Neural cell (in vitro differentiated cells): Measurements from ENCODE around the gene TTC39B. TPM values are rescaled to one million over a fixed set of nuclear protein-coding genes. Genes with fewer than 3 reads are reported as not detected.

Experiments
- H2AFZ ChIP-seq: fragments of 200-600, 300-800 bp; sonication (generic), shearing (Covaris generic); 2 replicates; pipeline ENCODE4 v1.6.0; 2014; ENCODE audit warnings: low read depth, mild to moderate bottlenecking, antibody characterized with exemption, low read length, moderate library complexity
- H3F3A ChIP-seq: fragments of 200-600 bp; shearing (Covaris generic); 2 replicates; pipeline ENCODE4 v1.6.1; 2016; ENCODE audit warnings: mild to moderate bottlenecking, moderate library complexity, mixed read lengths, antibody characterized with exemption, low read length; ENCODE audit not compliant: insufficient read depth, poor library complexity, severe bottlenecking
- H3K27ac ChIP-seq: fragments of 200-600, 300-800 bp; sonication (generic), shearing (Covaris generic); 2 replicates; pipeline ENCODE4 v1.5.1; 2014; ENCODE audit warnings: mild to moderate bottlenecking, low read length, moderate library complexity
- H3K27me3 ChIP-seq: fragments of 300-800, 200-600 bp; sonication (generic), shearing (Covaris generic); 2 replicates; pipeline ENCODE4 v1.6.0; 2014; ENCODE audit warnings: mild to moderate bottlenecking, low read depth, low read length, moderate library complexity; ENCODE audit not compliant: insufficient read depth
- H3K36me3 ChIP-seq: fragments of 300-800, 200-600 bp; sonication (generic), shearing (Covaris generic); 2 replicates; pipeline ENCODE4 v1.5.1; 2014; ENCODE audit warnings: mild to moderate bottlenecking, antibody characterized with exemption, low read length, moderate library complexity; ENCODE audit not compliant: insufficient read depth
- H3K4me2 ChIP-seq: fragments of 300-800, 200-600 bp; sonication (generic), shearing (Covaris generic); 2 replicates; pipeline ENCODE4 v1.6.0; 2014; ENCODE audit warnings: mild to moderate bottlenecking, low read length
- H3K4me3 ChIP-seq: fragments of 300-800, 200-600 bp; sonication (generic), shearing (Covaris generic); 2 replicates; pipeline ENCODE4 v1.5.1; 2014; ENCODE audit warnings: mild to moderate bottlenecking, low read length, moderate library complexity
- H3K79me2 ChIP-seq: fragments of 200-600 bp; shearing (Covaris generic); replicated peaks from 2 replicates; pipeline ENCODE4 v1.6.0; 2014; ENCODE audit warnings: mild to moderate bottlenecking, low read length, moderate library complexity; ENCODE audit not compliant: insufficient read depth
- H3K9ac ChIP-seq: fragments of 300-800, 200-600 bp; sonication (generic), shearing (Covaris generic); 2 replicates; pipeline ENCODE4 v1.6.1; 2016; ENCODE audit warnings: mild to moderate bottlenecking, low read length, mixed read lengths
- H3K9me2 ChIP-seq: fragments of 200-600 bp; shearing (Covaris generic); 2 replicates; pipeline ENCODE4 v1.6.1; 2016; ENCODE audit warnings: mild to moderate bottlenecking, low read length, mixed read lengths; ENCODE audit not compliant: insufficient read depth
- H3K9me3 ChIP-seq: fragments of 200-600, 300-800 bp; sonication (generic), shearing (Covaris generic); 2 replicates; pipeline ENCODE4 v1.6.1; 2016; ENCODE audit warnings: mild to moderate bottlenecking, mixed run types, low read length, moderate library complexity, mixed read lengths
- H4K20me1 ChIP-seq: fragments of 200-600 bp; shearing (Covaris generic); 2 replicates; pipeline ENCODE4 v1.6.1; 2016; ENCODE audit warnings: mild to moderate bottlenecking, mixed run types; ENCODE audit not compliant: insufficient read depth
- EP300 ChIP-seq: fragments of 450-650 bp; conservative IDR thresholded peaks from 2 replicates; pipeline ENCODE4 v1.6.1; 2014; ENCODE audit warnings: antibody characterized with exemption, mild to moderate bottlenecking, moderate library complexity; ENCODE audit not compliant: poor library complexity, severe bottlenecking
- EZH2 ChIP-seq: fragments of 200-600, 300-800 bp; shearing (Covaris generic), sonication (generic); IDR thresholded peaks from 2 replicates; pipeline ENCODE4 v1.6.1; 2014; ENCODE audit warnings: antibody characterized with exemption, low read length, borderline replicate concordance, mild to moderate bottlenecking; ENCODE audit not compliant: insufficient read depth, poor library complexity, severe bottlenecking
- MXI1 ChIP-seq: fragments of 450-650 bp; conservative IDR thresholded peaks from 2 replicates; pipeline ENCODE4 v1.6.1; 2014; ENCODE audit warnings: antibody characterized with exemption, mild to moderate bottlenecking; ENCODE audit not compliant: poor library complexity, severe bottlenecking
- POLR2AphosphoS5 ChIP-seq: IDR thresholded peaks from 2 replicates; pipeline ENCODE4 v1.6.1; 2012
- RAD21 ChIP-seq: fragments of 450-650 bp; conservative IDR thresholded peaks from 2 replicates; pipeline ENCODE4 v1.6.1; 2014; ENCODE audit warnings: antibody characterized with exemption, mild to moderate bottlenecking, moderate library complexity
- SMC3 ChIP-seq: fragments of 450-650 bp; conservative IDR thresholded peaks from 2 replicates; pipeline ENCODE4 v1.6.1; 2014; ENCODE audit warnings: antibody characterized with exemption, mild to moderate bottlenecking, moderate library complexity; ENCODE audit not compliant: poor library complexity
- TAF1 ChIP-seq: IDR thresholded peaks from 2 replicates; pipeline ENCODE4 v1.6.1; 2012; ENCODE audit warnings: low read depth
- polyA plus RNA-seq: library from polyadenylated mRNA; depleted of rRNA; stranded (reverse); fragments of >200 nt; gene quantifications from 2 replicates; pipeline ENCODE4 v1.2.3, GENCODE V29; 2014
- TF ChIP-seq, protein P1 (sequence below): fragments of 450-650 bp; IDR thresholded peaks from 2 replicates; pipeline ENCODE4 v1.5.1; 2014; ENCODE audit warnings: antibody characterized with exemption, mild to moderate bottlenecking, moderate library complexity; ENCODE audit not compliant: poor library complexity, severe bottlenecking
- TF ChIP-seq, protein P2 (sequence below): IDR thresholded peaks from 2 replicates; pipeline ENCODE4 v1.6.1; 2012; ENCODE audit warnings: borderline replicate concordance

The TTC39B gene
- polyA plus RNA-seq, 1 donor from 2014 or later: 2.8 TPM

DNA sequence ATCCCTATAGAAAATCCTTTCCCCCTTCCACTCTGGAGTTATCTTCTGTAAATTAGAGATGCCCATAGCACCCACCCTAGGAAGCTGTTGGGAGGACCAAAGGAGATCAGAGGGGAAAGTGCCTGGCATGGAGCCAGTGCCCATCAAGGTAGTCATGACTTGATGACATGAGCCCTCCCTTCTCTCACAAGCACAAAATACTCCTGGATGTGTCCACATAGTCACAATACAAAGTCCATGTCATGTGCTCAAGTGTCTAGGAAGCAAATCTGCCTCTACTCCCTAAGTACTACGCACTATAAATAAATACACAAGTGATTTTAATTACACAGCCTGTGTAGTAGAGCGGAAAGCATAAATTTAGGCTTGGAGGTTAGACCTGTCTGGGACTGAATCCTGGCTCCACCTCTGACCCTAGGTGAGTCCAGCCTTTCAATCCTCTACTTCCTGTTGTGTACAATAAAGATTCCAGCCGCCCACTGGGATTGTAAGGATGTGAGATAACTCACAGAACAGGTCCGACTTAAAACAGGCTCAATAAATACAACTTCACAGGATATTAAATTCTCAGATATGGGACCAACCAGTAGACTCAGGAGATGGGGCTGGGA is 30.6 kb downstream of the TTC39B start:
- Histone ChIP-seq H3K9ac (no peak overlapping the region), H4K20me1 (no peaks in the 10 kb centered on the region), H3F3A (no peaks in the 10 kb centered on the region), H3K79me2 (no peaks in the 10 kb centered on the region), H3K27me3 (no peaks in the 10 kb centered on the region), H3K36me3 (no peaks in the 10 kb centered on the region), H3K27ac (no peak overlapping the region), H3K9me3 (no peaks in the 10 kb centered on the region), H3K4me2 (no peak overlapping the region), H3K9me2 (no peaks in the 10 kb centered on the region), H3K4me3 (no peak overlapping the region), H2AFZ (no peak overlapping the region)
- TF ChIP-seq TAF1 (no peak), POLR2AphosphoS5 (no peak), MXI1 (no peak)

DNA sequence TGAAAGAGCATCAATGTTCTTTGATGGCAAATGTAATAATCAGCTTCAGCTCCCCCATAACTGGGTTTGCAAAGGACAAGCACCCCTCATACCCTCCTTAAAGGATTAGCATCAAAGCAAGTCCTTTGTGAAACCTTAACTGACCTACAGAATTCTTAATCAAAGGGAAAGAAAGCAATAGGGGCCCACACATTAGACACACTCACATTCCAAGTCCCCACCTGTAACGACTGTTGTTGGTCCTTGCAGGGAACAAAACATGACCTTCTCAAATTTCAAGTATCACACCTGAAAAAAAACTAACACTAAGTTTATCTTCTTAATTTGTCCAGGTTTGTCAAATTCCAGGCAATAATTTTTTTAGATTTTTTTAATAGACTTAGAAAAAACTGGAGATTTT is 32.6 kb downstream of the TTC39B start:
- H3K79me2 ChIP-seq: no peaks in the 10 kb centered on the region
- H4K20me1 ChIP-seq: no peaks in the 10 kb centered on the region
- H3K27ac ChIP-seq: no peak overlapping the region
- H3K36me3 ChIP-seq: no peaks in the 10 kb centered on the region
- no peaks in the 10 kb centered on the region for H3K27me3 ChIP-seq
- no peak overlapping the region for H2AFZ ChIP-seq
- no peaks in the 10 kb centered on the region for H3K9me2 ChIP-seq
- H3K9ac ChIP-seq: no peak overlapping the region
- H3K9me3 ChIP-seq: no peaks in the 10 kb centered on the region
- no peak overlapping the region for H3K4me3 ChIP-seq
- no peak overlapping the region for H3K4me2 ChIP-seq
- no peak for TF ChIP-seq EP300
- TF ChIP-seq SMC3: no peak
- TF ChIP-seq TAF1: no peak
- TF ChIP-seq, protein P1, sequence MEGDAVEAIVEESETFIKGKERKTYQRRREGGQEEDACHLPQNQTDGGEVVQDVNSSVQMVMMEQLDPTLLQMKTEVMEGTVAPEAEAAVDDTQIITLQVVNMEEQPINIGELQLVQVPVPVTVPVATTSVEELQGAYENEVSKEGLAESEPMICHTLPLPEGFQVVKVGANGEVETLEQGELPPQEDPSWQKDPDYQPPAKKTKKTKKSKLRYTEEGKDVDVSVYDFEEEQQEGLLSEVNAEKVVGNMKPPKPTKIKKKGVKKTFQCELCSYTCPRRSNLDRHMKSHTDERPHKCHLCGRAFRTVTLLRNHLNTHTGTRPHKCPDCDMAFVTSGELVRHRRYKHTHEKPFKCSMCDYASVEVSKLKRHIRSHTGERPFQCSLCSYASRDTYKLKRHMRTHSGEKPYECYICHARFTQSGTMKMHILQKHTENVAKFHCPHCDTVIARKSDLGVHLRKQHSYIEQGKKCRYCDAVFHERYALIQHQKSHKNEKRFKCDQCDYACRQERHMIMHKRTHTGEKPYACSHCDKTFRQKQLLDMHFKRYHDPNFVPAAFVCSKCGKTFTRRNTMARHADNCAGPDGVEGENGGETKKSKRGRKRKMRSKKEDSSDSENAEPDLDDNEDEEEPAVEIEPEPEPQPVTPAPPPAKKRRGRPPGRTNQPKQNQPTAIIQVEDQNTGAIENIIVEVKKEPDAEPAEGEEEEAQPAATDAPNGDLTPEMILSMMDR: no peak
- no peak for TF ChIP-seq POLR2AphosphoS5
- no peak for TF ChIP-seq EZH2
- TF ChIP-seq MXI1: no peak
- TF ChIP-seq, protein P2, sequence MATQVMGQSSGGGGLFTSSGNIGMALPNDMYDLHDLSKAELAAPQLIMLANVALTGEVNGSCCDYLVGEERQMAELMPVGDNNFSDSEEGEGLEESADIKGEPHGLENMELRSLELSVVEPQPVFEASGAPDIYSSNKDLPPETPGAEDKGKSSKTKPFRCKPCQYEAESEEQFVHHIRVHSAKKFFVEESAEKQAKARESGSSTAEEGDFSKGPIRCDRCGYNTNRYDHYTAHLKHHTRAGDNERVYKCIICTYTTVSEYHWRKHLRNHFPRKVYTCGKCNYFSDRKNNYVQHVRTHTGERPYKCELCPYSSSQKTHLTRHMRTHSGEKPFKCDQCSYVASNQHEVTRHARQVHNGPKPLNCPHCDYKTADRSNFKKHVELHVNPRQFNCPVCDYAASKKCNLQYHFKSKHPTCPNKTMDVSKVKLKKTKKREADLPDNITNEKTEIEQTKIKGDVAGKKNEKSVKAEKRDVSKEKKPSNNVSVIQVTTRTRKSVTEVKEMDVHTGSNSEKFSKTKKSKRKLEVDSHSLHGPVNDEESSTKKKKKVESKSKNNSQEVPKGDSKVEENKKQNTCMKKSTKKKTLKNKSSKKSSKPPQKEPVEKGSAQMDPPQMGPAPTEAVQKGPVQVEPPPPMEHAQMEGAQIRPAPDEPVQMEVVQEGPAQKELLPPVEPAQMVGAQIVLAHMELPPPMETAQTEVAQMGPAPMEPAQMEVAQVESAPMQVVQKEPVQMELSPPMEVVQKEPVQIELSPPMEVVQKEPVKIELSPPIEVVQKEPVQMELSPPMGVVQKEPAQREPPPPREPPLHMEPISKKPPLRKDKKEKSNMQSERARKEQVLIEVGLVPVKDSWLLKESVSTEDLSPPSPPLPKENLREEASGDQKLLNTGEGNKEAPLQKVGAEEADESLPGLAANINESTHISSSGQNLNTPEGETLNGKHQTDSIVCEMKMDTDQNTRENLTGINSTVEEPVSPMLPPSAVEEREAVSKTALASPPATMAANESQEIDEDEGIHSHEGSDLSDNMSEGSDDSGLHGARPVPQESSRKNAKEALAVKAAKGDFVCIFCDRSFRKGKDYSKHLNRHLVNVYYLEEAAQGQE: no peak
- no peak for TF ChIP-seq RAD21
- no peaks in the 10 kb centered on the region for H3F3A ChIP-seq
